Activated CD4-positive, CD25-positive, alpha-beta regulatory T cell (primary cell): ENCODE measurements around the gene SLC12A5.
"Not testable (repeated sequence)": the region's sequence is repeated elsewhere in the genome, so short reads cannot be mapped to it uniquely, and the experiment has no call there.

Experiments
- DNase-seq, 4 experiments: peaks; one replicate each; lab custom pipeline; 2025; lab: John Stamatoyannopoulos, UW

Gene SLC12A5

DNA sequence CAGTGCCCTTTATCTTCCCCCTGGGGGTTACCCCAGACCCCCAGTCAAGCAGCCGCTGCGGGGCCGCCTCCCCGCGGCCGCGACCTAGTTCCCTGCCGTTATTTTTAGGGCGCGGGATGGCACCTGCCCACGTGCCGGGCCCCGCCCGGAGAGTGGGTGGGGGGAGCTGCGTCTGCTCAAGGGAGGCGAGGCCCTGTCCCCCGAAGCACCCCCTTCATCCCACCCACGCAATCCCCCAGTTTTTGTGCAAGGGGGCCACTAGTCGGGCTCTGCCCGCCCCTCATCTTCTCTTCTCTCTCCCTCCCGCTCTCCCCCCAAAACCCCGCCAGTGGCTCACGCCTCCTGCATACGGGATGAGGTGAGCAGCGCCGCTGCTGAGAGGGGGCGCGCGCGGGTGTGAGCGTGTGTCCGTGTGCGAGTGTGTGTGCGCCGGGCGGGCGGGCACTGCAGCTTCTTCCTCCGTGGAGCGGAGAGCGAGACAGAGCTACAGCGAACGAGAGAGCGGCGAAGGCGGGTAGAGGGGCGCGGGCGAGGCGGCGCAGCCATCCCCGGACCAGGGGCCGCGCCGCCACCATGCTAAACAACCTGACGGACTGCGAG is at the start of gene SLC12A5:
Gene SLC12A5, plus strand, starts transcription at position 444 of the 600 bp plus-strand sequence. Its CDS starts 130 bp downstream, at position 574.
- DNase-seq: no peak

DNA sequence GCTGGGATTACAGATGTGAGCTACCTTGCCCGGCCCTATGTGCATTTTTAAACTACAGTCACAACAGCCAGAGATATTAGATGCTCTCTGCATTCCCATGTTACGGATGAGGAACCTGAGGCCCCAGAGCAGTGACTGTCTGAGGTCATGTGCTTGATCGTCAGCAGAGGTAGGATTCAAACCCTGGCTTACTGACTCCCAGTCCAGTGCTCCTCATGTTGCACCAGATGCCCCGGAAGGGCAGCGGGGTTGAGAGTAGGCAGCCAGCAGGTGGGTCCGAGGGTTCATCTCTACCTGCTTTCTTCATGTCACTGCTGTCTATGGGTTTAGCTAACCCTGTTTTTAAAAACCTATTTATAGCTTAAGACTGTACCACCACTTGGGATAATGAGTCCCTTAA is 47.8 kb upstream of the SLC12A5 start:
- DNase-seq: no peak

DNA sequence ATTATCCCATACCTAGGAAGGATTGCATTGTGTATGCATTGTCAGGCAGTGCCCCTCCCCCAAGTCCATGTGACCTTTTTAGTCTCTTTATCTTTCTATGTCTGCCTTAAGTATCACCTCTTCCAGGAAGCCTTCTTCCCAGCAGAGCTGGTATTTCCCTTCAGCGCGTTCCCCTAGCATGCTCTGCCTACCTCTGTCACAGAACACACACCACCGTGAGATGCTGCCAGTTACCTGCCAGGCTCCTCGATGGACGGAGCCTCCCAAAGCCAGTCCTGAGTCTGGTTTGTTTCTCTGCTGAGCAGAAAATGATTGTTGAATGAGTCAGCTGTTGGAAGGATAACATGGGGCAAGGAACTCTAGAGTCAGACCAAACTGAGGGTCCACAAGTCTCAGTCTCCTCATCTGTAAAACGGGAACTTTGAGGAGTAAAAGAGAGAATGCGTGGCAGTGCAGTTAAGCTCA is 45.7 kb upstream of the SLC12A5 start:
- no peak for DNase-seq

DNA sequence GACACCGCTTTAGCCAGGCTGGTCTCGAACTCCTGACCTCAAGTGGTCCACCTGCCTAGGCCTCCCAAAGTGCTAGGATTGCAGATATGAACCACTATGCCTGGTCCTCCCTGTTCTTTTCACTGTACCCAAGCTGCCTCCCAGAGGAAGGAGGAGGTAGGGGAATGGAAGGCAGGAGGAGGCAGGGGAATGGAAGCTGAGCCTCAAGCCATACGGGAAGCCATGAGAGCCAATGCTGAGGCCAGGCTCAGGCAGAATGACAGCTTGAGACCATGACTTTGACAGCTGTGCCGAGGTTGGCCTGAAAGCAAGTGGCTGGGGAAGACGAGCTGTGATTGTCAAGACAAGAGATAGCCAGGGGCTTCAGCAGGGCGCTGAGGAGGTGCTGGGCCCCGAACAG is 43.4 kb upstream of the SLC12A5 start:
- no peak for DNase-seq

DNA sequence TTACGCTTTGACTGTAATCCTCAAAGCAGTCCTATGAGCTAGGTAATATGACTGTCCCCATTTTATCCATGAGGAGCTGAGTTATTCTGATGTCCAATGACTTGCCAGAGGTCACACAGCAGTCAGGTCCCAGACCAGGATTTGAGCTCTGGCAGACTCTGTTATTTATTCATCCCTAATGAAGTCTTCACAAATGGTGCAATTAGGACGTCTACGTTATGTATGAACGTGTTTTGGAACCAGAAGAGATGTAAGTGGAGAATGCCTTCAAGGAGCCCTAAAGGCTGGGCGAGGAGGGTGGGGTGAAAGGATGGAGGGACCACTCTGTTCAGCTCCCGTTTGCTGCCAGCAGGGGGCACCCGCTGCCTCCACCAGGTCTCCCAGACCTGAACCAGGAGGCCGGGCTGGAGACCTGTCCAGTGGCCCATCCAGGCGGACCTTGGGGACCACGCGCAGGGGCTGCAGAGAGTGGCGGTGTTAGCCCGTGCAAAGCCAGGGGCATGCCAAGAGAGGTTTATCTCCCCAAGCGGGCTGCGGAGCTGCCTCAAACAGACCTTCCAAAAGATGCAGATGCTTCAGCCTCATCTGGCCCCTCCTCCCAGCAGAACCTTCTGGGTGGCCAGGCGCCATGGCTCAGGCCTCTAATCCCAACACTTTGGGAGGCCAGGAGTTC is 41.8 kb upstream of the SLC12A5 start:
- DNase-seq: peak; percentile 54 to 70 (median 62)

DNA sequence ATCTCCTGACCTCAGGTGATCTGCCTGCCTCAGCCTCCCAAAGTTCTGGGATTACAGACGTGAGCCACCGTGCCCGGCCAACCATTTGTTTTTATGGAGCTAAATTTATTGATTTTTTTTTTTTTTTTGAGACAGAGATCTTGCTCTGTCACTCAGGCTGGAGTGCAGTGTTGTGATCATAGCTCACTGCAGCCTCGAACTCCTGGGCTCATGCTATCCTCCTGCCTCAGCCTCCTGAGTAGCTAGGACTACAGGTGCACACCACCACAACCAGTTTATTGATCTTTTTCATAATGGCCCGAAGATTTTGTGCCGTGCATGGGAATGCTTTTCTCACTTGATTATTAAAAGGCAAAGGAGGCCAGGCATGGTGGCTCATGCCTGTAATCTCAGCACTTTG is 40.2 kb upstream of the SLC12A5 start:
- not testable (repeated sequence) for DNase-seq

DNA sequence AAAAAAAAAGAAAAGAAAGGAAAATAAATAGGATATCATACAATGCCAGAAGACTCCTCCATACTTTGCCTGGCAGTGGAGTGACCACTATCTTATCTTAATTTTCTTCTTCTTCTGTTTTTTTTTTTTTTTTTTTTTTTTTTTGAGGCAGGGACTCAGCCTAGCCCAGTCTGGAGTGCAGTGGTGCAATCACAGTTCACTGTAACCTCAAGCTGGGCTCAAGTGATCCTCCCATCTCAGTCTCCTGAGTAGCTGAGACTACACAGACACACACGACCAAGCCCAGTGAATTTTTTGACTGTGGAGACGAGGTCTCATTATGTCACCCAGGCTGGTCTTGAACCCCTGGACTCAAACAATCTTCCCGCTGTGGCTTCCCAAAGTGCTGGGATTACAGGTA is 37.4 kb upstream of the SLC12A5 start:
- DNase-seq: no peak

DNA sequence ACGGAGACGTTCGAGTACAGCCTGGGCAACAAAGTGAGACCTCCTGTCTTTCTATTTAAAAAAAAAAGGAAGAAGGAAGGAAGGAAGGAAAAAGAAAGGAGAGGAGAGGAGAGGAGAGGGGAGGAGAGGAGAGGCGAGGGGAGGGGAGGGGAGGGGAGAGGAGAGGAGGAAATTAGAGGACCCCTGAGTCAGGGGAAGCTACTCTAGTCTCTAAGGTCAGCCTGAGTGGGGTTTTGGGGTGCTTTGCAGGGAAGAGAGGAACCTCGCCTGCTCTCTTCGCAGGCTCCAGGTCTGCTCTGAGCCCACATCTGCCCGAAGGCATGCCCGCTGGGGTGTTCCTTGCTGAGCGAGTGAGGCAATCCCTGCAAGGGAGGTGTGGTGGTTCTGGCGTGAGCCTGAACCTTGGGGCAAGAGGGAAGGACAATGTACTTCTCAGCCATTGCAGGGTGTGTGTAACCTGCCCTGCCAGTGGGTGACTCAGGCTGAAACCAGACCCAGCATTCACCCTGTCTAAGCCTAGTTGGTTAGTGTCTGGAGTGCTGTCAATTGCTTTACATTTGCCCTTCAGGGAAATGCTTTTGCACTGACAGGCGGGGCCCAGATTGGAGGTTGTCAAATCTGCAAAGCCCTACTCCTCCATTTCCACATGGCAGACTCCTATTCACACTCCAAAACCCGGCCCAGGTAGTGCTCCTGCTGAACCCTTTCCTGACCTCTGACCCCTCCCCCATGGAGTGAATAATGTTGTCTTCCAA is 35.6 kb upstream of the SLC12A5 start:
- DNase-seq: no peak

DNA sequence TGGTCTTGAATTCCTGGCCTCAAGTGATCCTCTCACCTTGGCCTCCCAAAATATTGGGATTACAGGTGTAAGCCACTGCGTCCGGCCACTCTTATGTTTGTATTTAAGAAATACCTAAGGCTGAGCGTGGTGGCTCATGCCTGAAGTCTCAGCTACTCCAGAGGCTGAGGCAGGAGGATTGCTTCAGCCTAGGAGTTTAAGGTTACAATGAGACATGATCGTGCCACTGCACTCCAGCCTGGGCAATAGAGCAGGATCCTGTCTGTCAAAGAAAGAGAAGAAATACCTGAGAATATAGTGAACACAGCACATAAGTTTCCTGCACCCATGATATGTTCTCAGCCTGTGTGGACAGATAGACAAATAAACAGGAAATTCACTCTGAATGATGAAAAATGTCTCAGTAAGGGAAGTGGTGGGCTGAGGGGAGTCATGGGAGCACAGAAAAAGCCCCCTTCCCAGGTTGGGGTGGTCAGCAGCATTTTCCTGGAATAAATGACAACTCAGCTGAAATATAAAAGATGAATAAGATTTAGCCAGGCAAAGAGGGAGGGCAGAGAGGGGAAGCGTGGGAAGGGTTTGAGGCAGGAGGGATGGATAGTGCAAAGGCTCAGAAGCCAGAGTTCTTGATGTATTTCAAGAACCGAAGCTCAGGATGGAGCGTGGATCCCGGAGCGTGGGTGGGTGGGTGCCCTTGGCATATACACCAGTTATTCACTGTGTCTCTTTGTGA is 34.1 kb upstream of the SLC12A5 start:
- DNase-seq: no peak

DNA sequence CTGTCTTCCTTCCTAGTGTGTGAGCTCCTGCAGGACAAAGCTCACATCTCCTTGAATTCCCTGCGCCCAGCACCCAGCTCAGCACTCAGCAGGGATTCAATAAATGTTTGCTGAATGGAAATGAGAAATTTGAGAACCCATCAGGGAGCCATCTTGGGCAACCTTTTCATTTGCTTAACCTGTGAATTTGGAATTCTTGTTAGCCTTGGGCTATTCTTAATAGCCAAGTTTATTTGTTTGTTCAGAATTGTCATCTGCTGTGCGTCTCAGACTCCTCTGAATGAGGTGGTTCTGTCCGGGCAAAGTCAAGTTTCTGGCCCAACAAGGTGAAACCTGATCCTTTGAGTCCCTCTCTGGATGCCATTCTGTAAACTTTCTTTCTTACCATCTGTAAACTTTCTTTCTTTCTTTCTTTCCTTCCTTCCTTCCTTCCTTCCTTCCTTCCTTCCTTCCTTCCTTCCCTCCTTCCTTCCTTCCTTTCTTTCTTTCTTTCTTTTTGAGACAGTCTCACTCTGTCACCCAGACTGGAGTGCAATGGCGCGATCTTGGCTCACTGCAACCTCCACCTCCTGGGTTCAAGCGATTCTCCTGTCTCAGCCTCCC is 33.4 kb upstream of the SLC12A5 start:
- DNase-seq: not testable (repeated sequence)

DNA sequence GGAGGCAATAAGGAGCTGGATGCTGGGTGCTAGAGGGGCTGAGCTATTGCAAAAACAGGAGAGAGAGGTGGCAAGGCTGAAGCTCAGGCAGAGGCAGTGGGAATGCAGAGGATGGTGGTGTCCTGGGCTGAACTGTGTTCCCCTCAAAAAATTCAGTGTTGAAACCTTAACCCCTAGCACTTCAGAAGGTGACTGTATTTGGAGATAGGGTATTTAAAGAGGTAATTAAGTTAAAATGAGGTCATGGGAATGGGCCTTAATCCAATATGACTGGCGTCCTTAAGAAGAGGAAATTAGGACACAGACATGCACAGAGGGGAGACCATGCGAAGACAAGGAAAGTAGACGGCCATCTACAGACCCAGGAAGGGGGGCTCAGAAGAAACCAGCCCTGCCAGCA is 31.8 kb upstream of the SLC12A5 start:
- DNase-seq: no peak

DNA sequence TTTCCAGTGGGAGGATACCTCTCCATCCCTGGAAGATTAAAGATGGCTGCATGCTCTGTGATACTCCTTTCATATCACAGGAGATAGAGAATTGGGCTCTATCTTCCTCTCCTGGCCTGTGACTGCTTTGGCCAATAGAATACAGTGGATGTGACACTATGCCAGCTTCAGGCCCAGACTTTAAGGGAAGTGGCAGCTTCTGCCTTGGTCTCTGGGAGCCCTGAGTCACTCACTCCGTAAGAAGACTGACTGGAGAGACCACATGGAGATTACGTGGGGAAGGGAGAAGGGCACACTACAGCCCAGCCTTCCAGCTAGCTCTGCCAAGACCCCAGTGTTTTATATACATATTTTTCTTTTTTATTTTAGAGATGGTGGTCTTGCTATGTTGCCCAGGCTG is 30.7 kb upstream of the SLC12A5 start:
- no peak for DNase-seq

DNA sequence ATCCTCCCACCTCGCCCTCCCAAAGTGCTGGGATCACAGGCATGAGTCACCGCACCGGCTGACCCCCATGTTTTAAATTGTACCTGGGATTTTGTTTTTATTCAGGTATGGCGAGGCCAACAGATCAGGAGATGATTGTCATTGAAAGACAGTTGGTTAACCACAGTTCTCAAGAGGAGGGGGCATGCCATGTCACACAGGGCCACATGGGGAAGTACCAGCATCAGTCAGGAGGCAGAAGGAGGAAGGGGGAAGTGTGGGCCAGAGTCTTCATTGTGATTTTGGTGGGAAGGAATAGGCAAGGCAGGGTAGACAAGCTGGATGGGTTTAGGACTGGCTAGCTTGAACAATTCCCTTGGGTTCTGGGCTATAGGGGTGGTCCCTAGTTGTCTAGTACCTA is 30.3 kb upstream of the SLC12A5 start:
- no peak for DNase-seq

DNA sequence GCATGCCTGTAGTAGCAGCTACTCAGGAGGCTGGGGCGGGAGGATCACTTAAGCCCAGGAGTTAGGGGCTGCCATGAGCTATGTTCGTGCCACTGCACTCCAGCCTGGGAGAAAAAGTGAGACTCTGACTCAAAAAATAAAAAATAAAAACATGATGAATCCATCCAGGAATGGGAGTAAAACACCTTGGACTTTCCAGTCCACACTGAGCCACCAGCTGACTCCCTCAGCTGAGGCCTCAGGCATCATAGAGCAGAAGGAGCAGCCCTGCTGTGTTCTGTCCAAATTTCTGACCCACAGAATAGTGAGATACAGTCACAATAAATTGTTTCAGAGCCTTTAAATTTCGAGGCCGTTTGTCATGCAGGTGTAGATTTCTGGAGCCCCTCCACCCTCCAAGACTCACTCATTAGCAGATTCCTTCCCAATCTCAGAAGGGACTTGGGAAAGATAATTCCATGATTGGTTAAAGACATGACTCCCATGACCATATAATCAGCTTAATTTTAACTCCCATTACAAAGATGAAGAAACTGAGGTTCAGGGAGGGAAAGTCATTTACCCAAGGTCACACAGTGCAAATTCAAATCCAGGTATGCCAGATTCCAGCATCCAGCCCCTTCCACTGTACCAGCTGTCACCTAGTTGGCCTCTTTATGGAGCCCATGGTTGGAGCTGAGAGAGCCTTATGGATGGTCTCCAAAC is 29.3 kb upstream of the SLC12A5 start:
- no peak for DNase-seq

DNA sequence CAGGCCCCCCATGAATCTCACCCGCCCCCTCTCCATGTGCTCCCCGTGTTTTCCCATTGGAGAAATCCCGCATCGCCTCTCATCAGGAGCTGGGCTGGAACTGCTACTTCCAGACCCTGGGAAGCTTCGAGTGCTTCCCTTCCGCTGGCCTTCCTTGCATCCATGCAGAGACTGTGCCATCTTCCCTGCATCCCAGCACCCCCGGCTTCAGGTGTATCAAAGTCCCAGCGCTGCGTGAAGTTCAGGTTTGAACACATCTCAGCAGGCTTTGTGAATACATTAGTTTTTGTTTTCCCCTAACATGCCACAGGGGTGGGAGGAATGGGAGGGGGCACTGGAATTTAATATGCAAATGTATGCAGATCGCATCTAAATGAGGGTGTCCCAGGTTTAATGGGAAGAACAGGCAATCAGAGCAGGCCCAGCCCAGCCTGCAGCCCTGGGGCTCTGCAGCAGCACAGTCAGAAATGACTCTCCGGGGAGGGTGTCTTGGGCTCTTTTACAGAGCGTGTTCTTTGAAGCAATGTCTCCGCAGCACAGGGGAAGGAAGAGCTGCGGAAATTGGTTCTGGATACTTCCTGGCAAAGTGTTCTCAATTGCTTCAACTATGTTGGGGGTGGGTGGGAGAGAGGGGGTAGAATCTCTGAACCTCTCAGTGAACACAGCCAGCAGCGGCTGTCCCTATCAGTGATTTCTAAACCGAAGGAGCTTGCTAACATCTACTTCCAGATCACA is 28.6 kb upstream of the SLC12A5 start:
- DNase-seq: no peak

DNA sequence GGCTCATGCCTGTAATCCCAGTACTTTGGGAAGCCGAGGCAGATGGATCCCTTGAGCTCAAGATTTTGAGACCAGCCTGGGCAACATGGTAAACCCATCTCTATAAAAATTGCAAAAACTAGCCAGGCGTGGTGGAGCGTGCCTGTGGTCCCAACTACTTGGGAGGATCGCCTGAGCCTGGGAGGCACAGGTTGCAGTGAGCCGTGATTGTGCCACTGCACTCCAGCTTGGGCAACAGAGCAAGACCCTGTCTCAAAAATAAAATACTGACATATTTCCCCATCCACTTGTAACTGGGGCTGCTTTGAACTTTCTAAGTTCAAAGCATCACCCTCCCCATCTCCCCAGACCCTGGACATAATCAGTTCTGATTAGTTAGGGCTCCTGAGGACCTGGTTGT is 27.5 kb upstream of the SLC12A5 start:
- DNase-seq: no peak

DNA sequence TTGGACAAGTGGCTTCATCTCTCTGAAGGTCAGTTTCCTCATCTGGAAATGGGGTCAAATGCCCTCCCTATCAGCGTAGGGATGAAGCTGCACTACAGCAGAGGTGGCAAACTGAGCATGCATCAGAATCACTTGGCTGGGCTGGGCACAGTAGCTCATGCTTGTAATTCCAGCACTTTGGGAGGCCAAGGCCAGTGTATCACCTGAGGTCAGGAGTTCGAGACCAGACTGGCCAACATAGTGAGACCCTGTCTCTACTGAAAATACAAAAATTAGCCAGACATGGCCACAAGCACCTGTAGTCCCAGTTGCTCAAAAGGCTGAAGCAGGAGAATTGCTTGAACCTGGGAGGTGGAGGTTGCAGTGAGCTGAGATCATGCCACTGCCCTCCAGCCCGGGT is 27.0 kb upstream of the SLC12A5 start:
- no peak for DNase-seq

DNA sequence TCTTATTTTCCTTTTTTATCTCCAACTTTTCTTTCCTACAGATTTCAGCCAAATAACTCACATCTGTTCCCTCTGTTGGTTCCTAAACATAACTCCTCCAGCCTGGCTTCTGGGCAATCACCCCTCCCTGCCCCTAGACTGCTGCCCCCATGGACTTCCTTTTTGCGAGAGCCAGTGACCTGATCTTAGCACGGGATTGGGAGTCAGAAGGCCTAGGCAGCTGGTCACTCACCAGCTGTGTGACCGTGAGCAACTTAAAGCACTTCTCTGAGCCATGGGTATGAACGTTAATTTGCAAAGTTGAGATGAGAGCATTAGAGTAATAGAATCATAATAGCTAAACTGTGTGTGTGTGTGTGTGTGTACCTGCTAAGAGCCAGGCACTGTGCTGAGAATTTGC is 24.8 kb upstream of the SLC12A5 start:
- DNase-seq: no peak

DNA sequence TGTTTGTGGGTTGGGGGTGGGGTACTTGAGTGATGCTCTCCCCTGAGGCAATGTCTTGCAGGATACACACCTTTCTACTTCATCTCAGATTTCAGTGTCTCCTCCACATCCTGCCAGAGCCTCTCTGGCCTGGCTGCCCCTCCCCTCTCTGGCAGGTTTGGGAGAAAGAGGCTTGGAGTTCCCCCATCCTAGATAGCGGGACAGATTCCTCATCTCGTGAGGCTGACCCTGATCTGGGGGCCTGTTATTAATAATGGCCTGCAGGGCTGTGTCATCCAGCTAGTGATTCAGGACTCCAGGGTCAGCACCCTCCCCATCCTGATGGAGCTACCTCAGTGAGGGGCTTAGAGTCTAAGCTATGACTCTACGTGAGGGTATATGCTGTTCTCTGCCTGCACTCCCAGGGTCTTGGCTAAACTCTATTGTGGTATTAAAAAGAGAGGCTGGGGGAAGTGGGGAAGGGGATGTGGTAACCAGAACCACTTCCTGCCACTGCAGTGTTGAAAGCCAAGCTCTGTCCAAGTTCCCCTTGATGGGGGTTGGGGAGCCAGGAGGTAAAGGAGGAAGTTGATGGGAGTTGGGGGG is 24.0 kb upstream of the SLC12A5 start:
- DNase-seq: no peak

DNA sequence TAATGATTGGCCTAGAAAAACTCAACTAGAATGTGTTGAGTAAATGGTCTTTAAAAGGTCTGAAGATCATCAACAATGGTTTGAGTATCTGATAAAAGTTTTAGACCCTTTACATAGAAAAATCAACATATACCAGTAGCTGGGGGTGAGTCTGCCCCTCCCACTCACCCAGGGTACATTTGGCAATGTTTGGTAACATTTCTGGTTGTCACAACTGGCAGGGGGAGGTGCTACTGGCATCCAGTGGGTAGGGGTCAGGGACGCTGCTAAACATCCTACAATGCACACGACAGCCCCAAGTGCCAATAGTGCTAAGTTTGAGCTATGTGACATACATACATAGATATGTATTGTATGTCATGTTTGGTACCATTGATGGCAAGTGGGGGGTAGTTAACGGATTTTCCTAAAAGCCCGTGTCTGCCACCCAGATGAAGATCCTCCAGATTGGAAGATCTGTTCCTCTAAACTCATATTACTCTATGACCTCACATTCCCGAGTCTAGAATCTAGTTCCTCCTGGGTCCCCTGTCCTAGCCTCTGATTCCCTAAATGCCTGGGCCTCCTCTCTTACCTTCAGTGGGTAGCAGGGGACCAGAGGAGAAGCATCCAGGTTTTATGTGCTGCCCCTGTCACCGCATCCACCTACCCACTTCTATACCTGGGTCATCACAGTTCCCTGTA is 22.9 kb upstream of the SLC12A5 start:
- no peak for DNase-seq
